Measurements from ENCODE around the gene CNTN2.

- TF ChIP-seq CTCF (IDR thresholded peaks at IDR 0.05), result no peak
- no peak for TF ChIP-seq POLR2AphosphoS5 (IDR thresholded peaks at IDR 0.05; ENCODE audit: low read depth, low read length)
- TF ChIP-seq REST (IDR thresholded peaks at IDR 0.05; ENCODE audit: insufficient read depth in 1 of 2, low read depth in 2 of 2, low read length in 1 of 2), result no peak
Observed at GRCh38 chr1:204996981-204997380, 46.0 kb upstream of the CNTN2 start.

Measured in Panc1 (cell line).